ENCODE data around the gene B3GLCT.

- TF ChIP-seq EP300 (IDR thresholded peaks at IDR 0.05; ENCODE audit: borderline replicate concordance in 1 of 2, control insufficient read depth in 1 of 2, low read depth in 2 of 2, low read length in 2 of 2) (no peak), USF2 (IDR thresholded peaks at IDR 0.05; ENCODE audit: borderline replicate concordance, low read depth, low read length) (no peak), CTCF (IDR thresholded peaks at IDR 0.05 in 2 of 3, conservative IDR thresholded peaks at IDR 0.05 in 1 of 3; ENCODE audit: control insufficient read depth in 2 of 3, extremely low read depth in 1 of 3, insufficient read depth in 1 of 3, low read depth in 3 of 3, low read length in 3 of 3) (no peak), POLR2A (IDR thresholded peaks at IDR 0.05; ENCODE audit: low read depth, low read length) (no peak), NFIC (IDR thresholded peaks at IDR 0.05; ENCODE audit: low read depth, low read length) (no peak)
Observed at GRCh38 chr13:31227063-31227462, 27.3 kb downstream of the B3GLCT start.
